ENCODE results near the gene HMX1.

Gene HMX1

GRCh38 chr4:8871417-8872401 is at the start of gene HMX1:
Gene HMX1 (minus strand): TSS chr4:8871839. CDS start chr4:8871614, 225 bp downstream.
- DNase-seq, result no peak

DNA sequence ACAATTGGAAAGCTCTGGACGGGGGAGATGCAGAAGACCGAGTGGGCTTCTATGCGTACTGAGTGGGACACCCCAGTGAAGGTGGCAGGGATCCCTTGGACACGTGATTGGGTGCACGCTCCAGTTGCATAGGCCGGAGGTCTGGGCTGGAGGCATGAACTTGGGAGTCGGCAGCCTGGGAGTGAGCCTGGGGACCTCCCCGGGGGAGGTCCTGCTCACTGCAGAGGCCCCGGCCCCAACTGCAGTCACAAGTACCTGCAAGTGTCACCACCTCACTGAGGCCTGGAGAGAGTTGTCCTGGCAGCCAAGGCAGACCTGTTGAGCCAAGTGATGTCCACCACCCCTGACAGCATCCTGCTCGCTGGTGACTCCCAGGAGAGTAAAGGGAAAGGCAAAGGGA is 49.3 kb upstream of the HMX1 start:
- no peak for DNase-seq

DNA sequence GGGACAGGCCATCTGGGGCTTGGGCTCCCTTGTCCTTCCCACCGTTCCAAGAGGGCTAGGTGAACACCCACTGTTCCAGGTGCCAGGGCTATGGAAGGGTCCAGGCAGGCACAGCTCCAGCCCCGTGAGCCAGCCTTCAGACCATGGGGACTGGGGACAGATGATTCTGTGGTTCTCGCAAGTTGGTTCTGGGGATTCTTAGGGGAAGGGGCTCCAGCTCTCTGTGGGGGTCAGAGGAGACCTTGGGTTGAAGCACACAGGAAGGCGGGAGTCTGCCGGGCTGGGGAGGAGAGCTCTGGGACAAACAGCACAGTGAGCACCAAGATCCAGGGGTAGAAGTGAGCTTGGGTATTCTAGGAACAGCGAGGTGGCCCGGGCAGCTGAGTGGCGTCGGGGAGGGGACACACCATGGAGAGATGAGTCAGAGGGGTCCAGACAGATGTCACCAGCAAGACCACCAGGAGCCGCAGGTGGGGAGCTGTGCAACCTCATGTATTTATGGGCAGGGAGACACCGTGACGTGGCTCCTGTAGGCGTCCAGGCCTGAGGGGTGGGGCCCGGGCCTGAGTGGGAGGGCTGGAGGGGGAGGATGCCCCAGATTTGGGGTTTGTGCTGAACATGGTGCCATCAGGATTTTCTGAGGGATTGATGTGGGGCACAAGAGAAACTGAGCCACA is 48.8 kb upstream of the HMX1 start:
- DNase-seq, result no peak

GRCh38 chr4:8919651-8920288 is 48.1 kb upstream of the HMX1 start:
- no peak for DNase-seq

GRCh38 chr4:8917868-8918783 is 46.5 kb upstream of the HMX1 start:
- DNase-seq, result peak; percentile 1 to 13

DNA sequence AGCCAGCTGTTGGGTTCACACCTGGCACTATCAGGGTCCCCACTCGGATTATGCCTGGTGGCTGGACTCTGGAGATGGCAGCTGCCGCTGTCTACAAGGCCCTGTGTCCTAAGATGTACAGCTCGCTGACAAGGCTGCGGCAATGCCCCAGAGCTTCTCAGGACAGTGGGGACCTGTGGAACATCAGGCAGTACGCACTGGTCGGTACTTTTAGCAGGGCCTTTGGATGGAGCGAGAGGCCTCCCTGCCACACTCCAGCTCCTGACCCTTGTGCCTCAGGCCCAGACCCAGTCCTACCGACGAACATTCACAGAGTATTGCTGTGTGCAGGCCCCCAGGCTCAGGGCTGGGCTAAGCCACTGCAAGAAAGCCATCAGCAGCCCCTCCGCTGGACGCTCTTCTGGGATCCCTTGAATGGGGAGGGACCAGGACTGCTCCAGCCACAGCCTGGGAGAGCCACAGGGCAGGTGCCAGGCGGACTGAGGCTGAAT is 45.7 kb upstream of the HMX1 start:
- no peak for DNase-seq

- DNase-seq, result no peak
These were observed 45.3 kb upstream of the HMX1 start for GRCh38 chr4:8916906-8917305.

GRCh38 chr4:8916351-8916885 is 44.8 kb upstream of the HMX1 start:
- no peak for DNase-seq

DNA sequence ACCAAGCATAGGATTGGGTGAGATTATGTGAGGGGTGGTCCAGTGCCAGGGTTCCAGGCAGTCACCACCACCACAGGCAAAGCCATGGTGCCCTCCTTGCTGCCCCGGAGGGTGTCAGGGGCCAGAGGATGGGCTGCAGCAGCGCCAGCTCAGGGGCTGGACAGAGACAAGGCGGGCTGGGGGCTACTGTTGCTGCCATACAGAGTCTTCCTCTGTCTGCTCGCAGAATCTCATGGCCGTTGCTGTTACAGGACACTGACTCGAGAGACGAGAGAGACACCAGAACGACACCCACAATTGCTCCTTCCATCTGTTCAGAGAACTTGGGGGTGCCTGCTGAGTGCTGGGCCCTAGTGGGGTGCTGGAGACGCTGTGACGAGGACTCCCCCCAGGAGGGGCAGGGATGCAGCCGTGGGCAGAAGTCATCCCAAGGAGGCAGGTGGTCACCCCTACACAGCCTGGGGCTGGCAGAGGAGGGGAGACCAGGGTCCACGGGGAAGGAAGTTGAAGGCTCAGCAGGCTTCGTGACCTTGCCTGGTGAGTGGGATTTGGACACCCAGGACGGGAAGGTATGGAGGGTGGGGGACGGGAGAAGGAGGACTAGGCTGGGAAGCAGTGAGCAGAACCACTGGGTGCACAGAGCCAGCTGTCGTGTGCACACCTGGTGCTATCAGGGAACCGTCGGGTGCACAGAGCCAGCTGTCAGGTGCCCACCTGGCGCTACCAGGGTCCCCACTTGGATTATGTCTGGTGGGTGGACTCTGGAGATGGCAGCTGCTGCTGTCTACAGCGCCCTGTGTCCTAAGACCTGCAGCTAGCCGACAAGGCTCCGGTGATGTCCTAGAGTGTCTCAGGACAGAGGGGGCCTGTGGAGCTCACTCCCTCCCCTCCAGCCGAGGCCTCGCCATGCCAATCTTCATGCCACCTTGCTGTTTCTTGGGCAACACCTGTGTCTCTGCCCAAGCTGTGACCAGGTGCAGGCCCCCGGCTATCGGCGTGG is 43.9 kb upstream of the HMX1 start:
- no peak for DNase-seq

DNA sequence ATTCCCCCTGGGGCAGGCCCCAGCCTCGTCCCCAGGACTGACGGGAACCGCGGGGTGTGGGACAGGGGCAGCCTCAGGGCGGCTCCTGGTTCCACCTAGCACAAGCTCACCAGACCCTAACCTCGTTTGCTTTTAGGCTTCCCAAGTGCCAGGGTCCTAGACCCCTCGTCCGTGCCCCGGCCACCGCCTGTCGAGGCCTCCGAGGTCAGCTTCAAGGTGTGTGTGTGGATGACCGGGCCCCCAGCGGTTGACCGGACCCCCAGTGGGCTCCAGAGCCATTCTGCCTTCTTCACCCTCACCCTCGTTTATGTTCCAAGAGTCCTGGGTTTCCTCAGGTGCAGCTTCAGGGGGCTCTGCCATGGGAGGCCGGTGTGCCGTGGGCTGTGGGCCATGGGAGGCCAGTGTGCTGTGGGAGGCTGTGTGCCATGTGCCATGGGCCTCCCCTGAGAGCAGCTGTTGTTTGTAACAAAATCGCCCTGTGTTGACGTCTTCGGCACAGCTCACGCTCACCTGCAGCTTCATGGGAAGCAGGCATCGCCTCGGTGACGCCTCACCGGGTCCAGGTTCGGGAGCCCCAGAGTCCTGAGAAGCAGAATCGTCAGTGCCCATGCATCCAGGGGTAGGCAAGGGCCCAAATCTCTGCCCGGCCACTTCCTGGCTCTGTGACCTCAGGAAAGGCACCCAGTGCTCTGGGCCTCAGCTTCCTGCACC is 43.0 kb upstream of the HMX1 start:
- DNase-seq, result no peak

DNA sequence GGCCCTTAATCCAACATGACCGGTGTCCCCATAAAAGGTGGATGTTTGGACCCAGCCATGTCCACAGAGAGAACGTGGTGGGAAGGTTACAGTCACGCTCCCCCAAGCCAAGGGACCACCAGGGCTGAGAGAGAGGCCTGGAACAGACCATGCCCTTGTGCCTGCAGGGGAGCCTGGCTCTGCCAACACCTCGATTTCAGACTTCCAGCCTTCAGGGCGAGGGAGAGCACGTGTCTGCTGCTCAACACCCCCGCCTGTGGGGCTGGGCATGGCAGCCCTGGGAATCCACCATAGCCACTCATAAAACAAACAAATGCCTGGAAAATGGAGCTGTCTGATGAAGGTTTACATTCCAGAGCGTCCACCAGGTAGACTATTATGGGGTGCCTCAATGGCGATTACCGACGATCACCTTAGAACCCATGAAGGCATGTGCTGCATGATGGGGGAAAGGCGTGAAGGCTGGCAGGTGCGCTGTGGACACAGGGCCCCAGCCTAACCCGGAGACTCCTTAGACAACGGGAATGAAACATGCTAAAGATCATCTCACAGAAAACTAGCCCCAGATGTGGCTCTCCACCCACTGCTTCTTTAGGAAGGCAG is 42.3 kb upstream of the HMX1 start:
- DNase-seq, result no peak

GRCh38 chr4:8913121-8913857 is 41.6 kb upstream of the HMX1 start:
- DNase-seq, result no peak

GRCh38 chr4:8912506-8912905 is 40.9 kb upstream of the HMX1 start:
- DNase-seq, result no peak

GRCh38 chr4:8912089-8912455 is 40.4 kb upstream of the HMX1 start:
- no peak for DNase-seq

DNA sequence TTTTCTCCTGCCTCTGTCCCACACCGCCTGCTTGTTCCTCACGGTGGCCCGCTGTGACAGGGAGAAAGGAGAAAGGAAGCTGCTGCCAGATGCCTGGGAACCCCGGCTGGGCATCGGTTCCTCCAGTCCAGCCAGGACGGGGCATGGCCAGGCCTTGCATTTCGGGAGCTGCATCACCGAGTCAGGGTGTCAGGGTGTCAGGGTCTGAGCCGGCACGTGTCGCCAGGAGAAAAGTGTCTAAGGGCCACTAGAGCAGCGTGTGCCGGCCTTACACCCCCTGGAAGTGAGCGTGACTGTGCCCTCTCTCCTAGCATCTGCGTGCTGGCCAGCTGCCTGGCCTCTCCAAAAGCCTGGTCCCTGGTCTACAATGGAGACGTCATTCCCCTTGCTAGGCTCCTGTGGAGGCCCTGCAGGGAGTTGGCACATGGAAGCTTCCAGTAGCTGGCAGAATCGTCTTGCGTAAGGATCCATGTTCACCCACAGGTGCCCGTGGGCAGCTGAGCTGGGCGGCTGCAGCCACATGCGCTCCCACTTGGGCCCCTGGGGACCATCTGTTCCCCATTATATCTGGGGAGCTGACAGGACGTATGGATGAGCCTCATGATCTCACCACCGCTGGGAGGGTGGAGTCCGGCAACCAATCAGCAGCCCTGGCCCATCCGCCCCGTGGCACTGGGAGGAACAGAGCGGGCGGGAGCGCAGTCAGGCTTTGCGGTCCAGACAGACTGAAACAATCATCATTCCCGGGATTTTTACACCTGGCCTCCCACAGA is 39.9 kb upstream of the HMX1 start:
- no peak for DNase-seq

- DNase-seq, result no peak
These were observed 39.2 kb upstream of the HMX1 start for GRCh38 chr4:8910822-8911315.

DNA sequence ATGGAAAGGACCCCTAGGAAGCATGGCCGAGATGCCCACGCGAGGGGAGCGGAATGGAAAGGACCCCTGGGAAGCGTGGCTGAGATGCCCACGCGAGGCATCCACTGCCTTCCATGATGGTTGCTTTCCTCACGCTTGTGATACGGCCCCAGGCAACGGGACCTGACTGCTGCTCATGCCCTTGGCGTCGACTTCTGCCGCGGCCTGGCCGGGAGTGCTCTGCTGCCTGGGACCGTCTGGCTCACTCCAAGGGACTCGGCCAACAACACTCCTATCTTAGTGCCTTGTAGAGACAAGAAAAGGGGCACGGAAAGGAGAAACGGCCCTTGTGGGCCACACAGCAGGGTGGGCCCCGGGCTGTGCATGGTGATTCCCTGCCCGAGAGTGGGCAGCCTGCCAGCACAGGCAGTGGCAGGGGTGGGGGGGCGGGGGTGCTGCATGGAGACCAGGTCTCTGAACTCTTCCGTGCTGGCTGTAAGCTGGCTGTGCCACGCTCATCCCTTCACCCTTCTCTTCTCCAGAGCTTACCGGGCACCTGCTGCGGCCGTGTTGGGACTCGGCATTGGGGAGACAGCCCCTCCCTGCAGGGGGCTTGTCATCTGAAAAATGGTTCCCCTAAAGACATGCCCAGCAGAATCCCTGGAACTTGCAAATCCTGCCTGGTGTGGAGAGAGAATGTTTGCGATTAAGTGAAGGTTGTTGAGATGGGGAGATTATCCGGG is 38.6 kb upstream of the HMX1 start:
- DNase-seq, result no peak
